Activated effector memory CD4-positive, alpha-beta T cell treated with anti-CD3 and anti-CD28 coated beads, Interleukin-2, amount 50 U/mL, for 16 hours (primary cell): Measurements from ENCODE around the gene PHKG2.

ENCODE experiments used
- DNase-seq: peaks from one replicate; pipeline ENCODE4 v3.0.0-alpha.2; 2020

Gene PHKG2

GRCh38 chr16:30777591-30778297, 29.5 kb downstream of the PHKG2 start:
- DNase-seq, result no peak

DNA sequence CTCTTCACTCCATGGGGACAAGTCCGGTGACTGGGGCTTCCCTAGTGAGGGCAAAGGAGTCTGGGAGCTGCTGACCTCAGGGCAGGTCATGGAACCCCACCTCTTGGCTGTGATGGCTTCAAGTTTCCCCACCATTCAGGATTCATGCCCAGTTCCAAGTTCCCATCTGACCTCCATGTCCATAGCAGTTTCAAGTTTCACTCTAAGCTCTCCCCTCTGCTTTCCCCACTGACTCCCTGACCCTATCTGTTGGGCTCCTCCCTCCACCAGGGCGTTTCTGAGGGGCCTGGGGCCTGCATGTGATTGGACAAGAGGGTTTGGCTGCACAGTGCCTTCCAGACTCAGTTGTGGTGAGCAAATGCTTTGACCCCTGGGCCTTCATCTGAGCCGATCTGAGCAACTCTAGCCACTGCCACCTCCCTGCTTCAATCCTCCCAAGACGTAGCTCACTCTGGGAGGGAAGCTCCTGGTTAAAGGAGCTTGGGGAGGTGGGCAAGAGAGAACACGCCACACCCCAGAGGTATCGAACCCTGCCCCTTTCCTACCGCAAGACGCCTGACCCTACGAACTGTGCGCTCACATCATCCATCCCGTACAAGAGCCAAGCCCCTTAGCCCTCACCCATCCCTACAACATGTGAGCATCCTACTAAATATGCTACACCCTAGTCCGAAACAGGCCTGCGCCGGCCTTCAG, 30.5 kb downstream of the PHKG2 start:
- DNase-seq, result no peak

DNA sequence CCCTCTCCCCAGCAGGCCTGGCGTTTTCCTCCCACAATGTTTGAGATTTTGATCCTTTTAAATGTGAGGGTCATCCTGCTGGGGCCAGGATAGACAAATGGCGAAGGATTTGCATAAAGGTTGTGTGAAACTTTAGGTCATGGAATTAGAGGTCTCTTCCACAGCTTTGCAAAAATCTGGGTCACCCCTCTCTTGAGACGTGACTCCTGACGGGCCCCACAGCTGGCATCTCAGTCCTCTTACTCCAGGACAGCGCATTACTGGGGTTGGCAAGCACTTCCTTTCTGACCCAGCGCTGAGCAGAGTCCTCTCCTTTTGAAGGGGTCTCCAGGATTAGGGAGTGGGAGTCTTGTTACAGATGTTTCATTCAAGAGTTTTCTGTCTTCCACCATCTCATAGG, 31.4 kb downstream of the PHKG2 start:
- no peak for DNase-seq

DNA sequence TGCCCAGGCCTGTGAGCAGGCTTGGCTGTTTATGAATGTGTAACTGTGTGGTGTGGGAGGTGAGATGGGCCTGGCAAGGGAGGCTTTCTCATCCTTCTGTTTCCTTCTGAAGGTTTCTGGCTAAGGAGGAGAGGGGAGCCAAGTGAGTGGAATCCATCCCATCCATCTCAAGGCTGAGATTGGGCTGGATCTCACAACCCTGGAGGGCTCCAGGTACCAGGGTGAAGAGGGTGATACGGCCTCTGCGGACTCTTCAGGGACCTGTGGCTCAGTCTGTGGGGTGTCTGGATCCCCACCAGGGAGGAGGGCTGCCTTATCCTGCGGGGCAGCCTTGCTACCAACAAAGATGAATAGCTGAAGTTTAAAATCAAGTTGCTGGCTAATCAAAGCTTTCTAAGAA, 31.8 kb downstream of the PHKG2 start:
- no peak for DNase-seq

DNA sequence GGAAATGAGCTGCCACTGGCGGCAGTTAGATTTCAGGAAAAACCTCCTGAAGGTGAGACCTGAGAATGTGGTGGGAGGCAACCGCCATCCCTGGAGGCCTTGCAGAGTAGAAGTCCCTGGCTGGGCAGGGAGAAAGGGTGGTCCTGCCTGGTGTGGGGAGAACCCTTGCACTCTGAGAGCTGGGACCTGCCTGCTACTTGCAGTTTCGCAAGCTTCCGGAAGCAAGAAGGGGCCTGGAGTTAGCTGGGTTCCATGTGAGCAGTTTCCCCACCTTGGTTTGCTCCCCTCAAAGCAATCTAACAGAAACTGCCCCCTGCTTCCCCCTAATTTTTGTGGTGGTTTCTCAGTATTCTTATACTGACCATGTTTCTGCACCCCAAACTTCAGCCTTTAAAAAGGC, 32.3 kb downstream of the PHKG2 start:
- no peak for DNase-seq

DNA sequence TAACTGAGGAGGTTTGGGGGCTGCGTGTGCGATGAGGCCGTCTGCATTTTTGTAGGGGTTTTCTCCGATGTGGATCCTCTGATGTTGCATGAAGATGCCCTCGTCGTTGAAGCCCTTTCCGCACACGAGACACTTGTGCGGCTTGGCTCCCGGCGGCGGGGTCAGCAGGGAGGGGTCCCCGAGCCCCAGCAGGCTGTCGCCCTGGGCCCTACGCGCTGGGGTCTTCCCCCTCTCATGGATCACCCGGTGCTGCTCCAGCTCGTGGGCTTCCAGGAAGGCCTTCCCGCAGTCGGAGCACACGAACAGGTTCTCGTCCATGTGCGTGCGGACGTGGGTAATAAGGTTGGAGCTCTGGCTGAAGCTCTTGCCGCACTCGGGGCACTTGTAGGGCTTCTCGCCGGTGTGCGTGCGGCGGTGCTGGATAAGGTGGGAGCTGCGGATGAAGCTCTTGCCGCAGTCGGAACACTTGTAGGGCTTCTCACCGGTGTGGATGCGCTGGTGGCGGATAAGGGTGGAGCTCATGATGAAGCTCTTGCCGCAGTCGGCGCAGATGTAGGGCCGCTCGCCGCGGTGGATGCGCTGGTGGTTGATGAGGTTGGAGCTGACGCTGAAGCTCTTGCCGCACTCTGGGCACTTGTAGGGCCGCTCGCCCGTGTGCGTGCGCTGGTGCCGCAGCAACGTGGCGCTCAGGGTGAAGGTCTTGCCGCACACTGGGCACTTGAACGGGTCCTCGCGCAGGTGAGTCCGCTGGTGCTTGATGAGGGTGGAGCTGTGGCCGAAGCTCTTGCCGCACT, 34.5 kb downstream of the PHKG2 start:
- DNase-seq, result no peak

GRCh38 chr16:30783280-30784109, 35.3 kb downstream of the PHKG2 start:
- DNase-seq, result no peak

DNA sequence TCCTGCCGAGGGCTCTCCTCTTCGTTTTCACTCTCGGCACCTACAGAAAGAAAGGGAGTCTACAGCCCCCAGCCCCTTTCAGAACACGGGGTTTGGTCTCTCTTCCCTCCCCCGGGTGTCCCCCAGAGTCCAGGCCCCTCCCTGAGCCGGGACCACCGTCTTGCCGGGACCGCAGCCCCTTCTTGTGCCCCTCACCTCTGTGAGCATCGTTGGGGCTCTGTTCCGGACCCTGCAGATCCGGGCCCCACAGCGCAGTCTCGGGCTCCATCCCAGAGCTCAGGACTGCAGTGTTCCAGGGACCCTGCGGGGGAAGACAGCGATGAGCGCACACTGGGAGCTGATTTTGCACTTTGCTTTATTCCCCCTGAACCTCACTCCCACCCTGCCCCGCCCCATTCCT, 36.0 kb downstream of the PHKG2 start:
- no peak for DNase-seq

DNA sequence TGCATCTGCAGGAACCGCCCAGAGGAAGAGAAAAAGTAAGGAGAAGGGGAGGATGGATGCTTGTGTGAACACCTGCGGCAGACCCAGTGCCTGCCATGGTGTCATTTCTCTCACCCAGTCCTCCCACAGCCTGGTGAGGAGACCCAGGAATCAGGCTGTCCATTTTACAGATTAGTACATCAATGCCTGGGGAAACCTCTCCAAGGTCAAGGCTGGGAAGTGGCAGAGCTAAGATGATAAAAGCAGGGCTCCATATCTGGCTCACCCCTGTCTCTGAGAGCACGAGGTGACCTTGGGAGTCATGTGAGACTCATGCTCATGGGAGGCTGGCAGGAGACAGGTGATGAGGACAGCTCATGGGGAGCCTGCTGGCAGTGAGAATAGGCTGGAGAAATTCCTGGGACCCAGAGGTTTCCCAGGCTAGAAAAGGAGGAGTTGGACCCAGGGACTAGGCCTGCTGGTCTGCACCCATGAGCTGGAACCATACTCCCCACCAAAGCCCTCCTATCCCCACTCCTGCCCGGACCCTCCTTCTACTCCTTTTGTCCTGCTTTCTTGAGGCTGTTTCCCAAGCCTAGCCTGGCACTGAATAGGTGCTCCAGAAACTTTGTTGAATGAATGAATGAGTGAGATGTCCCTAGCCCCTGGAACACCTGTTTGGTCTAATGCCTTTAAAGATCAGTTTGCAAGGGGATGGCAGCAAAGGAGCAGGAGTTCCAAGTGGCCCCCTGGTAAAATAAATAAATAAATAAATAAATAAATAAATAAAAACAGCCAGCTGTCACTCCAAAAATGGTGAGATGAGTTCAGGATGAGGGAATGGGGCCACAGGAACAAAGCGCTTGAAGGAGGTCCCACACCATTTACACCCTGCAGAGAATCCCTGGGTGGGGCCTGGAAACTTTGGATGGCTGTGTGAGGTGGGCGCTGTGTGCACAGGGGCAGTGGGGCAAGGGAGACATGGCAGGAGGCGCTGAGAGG, 37.2 kb downstream of the PHKG2 start:
- no peak for DNase-seq

DNA sequence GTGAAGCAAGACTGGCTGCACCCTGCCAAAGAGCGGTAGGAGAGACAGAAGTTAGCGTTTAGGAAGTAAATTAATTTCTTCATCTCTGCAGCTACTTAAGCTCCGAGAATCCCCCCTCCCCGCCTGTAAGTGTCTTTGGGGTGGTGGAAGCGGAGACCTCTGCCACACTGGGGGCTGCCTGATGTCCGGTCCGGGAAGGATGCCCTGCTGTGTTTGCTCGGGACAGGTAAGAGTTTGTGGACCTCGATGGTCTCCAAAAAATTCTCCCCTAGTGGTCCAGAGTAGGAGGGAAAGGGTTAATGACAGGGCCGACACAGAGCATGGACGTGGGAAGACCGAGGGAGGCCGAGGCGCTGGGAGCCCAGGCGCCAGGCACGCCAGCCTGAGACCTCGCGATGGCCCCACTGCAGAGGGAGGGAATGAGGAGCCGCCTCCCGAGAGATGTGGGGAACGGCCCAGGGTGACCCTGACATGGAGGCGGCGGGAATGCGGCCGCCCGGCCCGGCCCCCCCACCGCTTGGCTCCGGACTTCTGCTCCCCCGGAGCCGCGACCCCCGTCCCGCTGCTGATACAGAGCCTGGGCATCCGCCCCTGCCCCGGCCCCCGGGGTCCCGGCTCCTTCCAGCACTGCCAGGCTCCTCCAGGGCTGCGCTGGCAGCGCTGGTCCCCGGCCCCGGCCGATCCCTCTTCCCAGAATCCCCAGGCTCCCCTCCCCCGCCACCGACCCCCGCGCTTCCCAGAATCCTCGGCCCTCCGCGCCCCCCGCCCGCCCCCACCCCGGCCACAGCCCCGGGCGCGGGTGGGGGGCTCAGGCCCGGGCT, 38.1 kb downstream of the PHKG2 start:
- no peak for DNase-seq

GRCh38 chr16:30786936-30787612, 38.8 kb downstream of the PHKG2 start, which contains the start of gene ZNF629:
Gene ZNF629 (minus strand): TSS chr16:30787205. CDS start chr16:30784482, 2,723 bp downstream.
- DNase-seq, result no peak

DNA sequence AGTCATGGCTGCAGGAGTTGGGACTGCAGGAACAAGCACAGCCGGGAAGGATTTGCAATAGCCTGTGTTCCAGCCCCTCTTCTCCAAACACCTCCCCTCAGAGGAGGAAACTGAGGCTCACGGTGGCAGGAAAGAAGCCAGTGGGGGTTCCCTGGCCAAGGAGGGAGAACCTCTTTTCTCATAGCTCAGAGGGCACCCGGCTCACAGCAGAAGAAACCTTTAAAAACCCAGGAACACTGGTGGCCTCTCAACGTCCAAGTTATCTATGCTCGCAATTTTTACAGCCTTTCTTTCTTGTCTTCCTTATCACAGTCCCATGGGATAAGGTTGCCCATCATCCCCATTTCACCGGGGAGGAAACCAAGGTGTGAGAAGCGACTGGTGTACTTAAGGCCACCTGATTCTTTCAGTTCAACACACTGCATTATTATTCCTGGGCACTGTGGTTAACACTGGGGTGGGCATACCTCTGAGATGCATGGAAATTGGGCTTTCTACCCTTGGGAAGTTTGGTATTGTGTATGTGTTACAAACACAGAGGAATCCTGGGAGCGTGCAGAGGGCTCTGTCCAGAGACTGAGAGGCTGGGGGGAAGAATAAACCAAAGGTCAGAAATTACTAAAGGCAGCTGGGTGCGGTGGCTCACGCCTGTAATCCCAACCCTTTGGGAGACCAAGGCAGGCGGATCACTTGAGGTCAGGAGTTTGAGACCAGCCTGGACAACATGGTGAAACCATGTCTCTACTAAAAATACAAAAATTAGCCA, 39.6 kb downstream of the PHKG2 start:
- DNase-seq, result no peak

GRCh38 chr16:30793508-30794069, 45.4 kb downstream of the PHKG2 start:
- DNase-seq, result no peak

DNA sequence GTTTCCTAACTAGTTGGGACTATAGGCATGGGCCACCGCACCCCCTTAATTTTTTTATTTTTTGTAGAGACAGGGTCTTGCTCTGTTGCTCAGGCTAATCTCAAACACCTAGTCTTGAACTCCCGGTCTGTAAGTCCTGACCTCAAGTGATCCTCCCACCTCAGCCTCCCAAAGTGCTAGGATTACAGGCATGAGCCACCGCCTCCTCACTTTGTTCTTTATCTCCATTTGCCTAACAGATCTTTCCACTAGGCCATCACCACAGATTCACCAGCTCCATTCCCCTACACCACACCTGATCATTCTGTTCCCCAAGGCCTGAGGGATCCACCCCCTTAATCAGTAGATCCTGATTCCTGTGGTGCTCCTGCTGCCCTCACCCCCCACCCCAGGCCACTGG, 46.4 kb downstream of the PHKG2 start:
- DNase-seq, result no peak

- no peak for DNase-seq
Measured at GRCh38 chr16:30797670-30798309, 49.6 kb downstream of the PHKG2 start.
